ENCODE data around the gene POU6F1. TPM values are rescaled to one million over a fixed set of nuclear protein-coding genes. Genes with fewer than 3 reads are reported as not detected.

POU6F1 gene
- polyA plus RNA-seq, 3 donors = 0.65 to 5.2 TPM; not detected in 1

GRCh38 chr12:51209259-51209658 is 8.6 kb downstream of the POU6F1 start:
- Histone ChIP-seq H4K20me1 (ENCODE audit: insufficient read depth, low read length) (no peaks in the 10 kb centered on the region), H3K27me3 (ENCODE audit: control insufficient read depth in 2 of 2, insufficient read depth in 2 of 2, low read length in 2 of 2) (no peaks in the 10 kb centered on the region), H3K36me3 (replicated peaks in 1 of 2; ENCODE audit: control insufficient read depth in 1 of 2, insufficient read depth in 2 of 2, low read length in 2 of 2) (no peaks in the 10 kb centered on the region), H2AFZ (ENCODE audit: insufficient read depth, low read depth, low read length, poor library complexity, severe bottlenecking) (no peak overlapping the region), H3K9ac (ENCODE audit: insufficient read depth, low read length, poor library complexity, severe bottlenecking) (no peak overlapping the region), H3K4me1 (ENCODE audit: control insufficient read depth in 1 of 2, insufficient read depth in 2 of 2, low read length in 2 of 2) (no peaks in the 10 kb centered on the region), H3K9me3 (replicated peaks in 1 of 2; ENCODE audit: control insufficient read depth in 1 of 2, insufficient read depth in 1 of 2, low read length in 2 of 2) (no peaks in the 10 kb centered on the region), H3K27ac (ENCODE audit: low read depth in 1 of 2, low read length in 2 of 2) (no peak overlapping the region), H3K4me3 (replicated peaks in 1 of 3; ENCODE audit: low read depth in 2 of 3, low read length in 3 of 3) (no peak overlapping the region), H3K4me2 (replicated peaks; ENCODE audit: extremely low read depth, low read length, poor library complexity, severe bottlenecking) (no peak overlapping the region), H3K79me2 (ENCODE audit: insufficient read depth, low read length) (no peaks in the 10 kb centered on the region)
- Mint-ChIP-seq H3K4me3 (no peak overlapping the region), H3K36me3 (no peaks in the 10 kb centered on the region), H3K4me1 (no peaks in the 10 kb centered on the region), H3K27ac (no peak overlapping the region), H3K9me3 (peaks cover 0 to 3% (median 0%) of the 10 kb centered on the region in 7 donors), H3K27me3 (ENCODE audit: low read depth in 3 of 3) (peaks cover 0 to 7% (median 2%) of the 10 kb centered on the region in 3 donors)
- TF ChIP-seq, protein P1, sequence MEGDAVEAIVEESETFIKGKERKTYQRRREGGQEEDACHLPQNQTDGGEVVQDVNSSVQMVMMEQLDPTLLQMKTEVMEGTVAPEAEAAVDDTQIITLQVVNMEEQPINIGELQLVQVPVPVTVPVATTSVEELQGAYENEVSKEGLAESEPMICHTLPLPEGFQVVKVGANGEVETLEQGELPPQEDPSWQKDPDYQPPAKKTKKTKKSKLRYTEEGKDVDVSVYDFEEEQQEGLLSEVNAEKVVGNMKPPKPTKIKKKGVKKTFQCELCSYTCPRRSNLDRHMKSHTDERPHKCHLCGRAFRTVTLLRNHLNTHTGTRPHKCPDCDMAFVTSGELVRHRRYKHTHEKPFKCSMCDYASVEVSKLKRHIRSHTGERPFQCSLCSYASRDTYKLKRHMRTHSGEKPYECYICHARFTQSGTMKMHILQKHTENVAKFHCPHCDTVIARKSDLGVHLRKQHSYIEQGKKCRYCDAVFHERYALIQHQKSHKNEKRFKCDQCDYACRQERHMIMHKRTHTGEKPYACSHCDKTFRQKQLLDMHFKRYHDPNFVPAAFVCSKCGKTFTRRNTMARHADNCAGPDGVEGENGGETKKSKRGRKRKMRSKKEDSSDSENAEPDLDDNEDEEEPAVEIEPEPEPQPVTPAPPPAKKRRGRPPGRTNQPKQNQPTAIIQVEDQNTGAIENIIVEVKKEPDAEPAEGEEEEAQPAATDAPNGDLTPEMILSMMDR (IDR thresholded peaks at IDR 0.05) = no peak
- no peak for DNase-seq
- WGBS (ENCODE audit: insufficient coverage) = no CpG with 5 or more reads among the region's 2 CpGs
- intact Hi-C loops (cut with micrococcal nuclease) = no loop called here

DNA sequence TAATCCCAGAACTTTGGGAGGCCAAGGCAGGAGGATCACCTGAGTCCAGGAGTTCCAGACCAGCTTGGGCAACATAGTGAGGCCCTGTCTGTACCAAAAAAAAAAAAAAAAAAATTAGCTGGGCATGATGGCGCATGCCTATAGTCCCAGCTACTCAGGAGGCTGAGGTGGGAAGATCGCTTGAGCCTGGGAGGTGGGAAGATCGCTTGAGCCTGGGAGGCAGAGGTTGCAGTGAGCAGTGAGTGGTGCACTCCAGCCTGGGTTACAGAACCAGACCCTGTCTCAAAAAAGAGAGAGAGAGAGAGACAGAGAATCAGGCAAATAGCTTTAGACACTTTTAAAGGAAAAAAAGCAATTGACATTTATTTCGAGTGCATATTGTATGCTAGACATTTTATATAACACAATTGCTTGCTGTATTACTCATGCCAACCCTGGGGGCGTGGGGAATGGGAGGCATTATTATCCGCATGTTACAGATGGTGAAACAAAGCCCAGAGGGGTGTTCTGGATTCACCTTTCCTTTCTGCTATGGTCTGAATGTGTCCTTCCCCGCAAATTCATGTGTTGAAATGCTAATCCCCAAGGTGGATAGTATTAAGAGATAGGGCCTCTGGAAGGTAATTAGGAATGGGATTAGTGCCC is 9.7 kb downstream of the POU6F1 start:
- WGBS (ENCODE audit: insufficient coverage) = 100% methylated on average over 3 of the region's 7 CpGs
- DNase-seq = no peak
- H3K27me3 Mint-ChIP-seq (ENCODE audit: low read depth in 3 of 3) = peaks cover 0 to 8% (median 2%) of the 10 kb centered on the region in 3 donors

More for the DNA sequence above, 9.7 kb downstream of the POU6F1 start:
- TF ChIP-seq, protein P1 (IDR thresholded peaks at IDR 0.05) = no peak
- no peaks in the 10 kb centered on the region for H3K9me3 ChIP-seq (replicated peaks in 1 of 2; ENCODE audit: control insufficient read depth in 1 of 2, insufficient read depth in 1 of 2, low read length in 2 of 2)
- H3K4me3 Mint-ChIP-seq = no peak overlapping the region
- no peaks in the 10 kb centered on the region for H3K36me3 ChIP-seq (replicated peaks in 1 of 2; ENCODE audit: control insufficient read depth in 1 of 2, insufficient read depth in 2 of 2, low read length in 2 of 2)
- H3K9ac ChIP-seq (ENCODE audit: insufficient read depth, low read length, poor library complexity, severe bottlenecking) = no peak overlapping the region
- H4K20me1 ChIP-seq (ENCODE audit: insufficient read depth, low read length) = no peaks in the 10 kb centered on the region
- H3K4me1 Mint-ChIP-seq = no peaks in the 10 kb centered on the region
- intact Hi-C loops (cut with micrococcal nuclease) = no loop called here
- H3K79me2 ChIP-seq (ENCODE audit: insufficient read depth, low read length) = no peaks in the 10 kb centered on the region
- no peaks in the 10 kb centered on the region for H3K27me3 ChIP-seq (ENCODE audit: control insufficient read depth in 2 of 2, insufficient read depth in 2 of 2, low read length in 2 of 2)
- H3K27ac ChIP-seq (ENCODE audit: low read depth in 1 of 2, low read length in 2 of 2) = no peak overlapping the region
- no peak overlapping the region for H3K4me3 ChIP-seq (replicated peaks in 1 of 3; ENCODE audit: low read depth in 2 of 3, low read length in 3 of 3)
- H2AFZ ChIP-seq (ENCODE audit: insufficient read depth, low read depth, low read length, poor library complexity, severe bottlenecking) = no peak overlapping the region
- H3K4me2 ChIP-seq (replicated peaks; ENCODE audit: extremely low read depth, low read length, poor library complexity, severe bottlenecking) = no peak overlapping the region
- no peak overlapping the region for H3K27ac Mint-ChIP-seq
- peaks cover 0 to 3% (median 0%) of the 10 kb centered on the region in 7 donors for H3K9me3 Mint-ChIP-seq
- H3K4me1 ChIP-seq (ENCODE audit: control insufficient read depth in 1 of 2, insufficient read depth in 2 of 2, low read length in 2 of 2) = no peaks in the 10 kb centered on the region
- no peaks in the 10 kb centered on the region for H3K36me3 Mint-ChIP-seq

Measured in CD14-positive monocyte (primary cell).